NCI-H1436 treated with DMSO at 0.1 percent for 48 hours (cell line): Measurements from ENCODE around the gene FER.
"Not testable (repeated sequence)": the region's sequence is repeated elsewhere in the genome, so short reads cannot be mapped to it uniquely, and the experiment has no call there.

Experiments used
- DNase-seq: peaks from one replicate; lab custom pipeline; 2025; lab: John Stamatoyannopoulos, UW

FER gene

DNA sequence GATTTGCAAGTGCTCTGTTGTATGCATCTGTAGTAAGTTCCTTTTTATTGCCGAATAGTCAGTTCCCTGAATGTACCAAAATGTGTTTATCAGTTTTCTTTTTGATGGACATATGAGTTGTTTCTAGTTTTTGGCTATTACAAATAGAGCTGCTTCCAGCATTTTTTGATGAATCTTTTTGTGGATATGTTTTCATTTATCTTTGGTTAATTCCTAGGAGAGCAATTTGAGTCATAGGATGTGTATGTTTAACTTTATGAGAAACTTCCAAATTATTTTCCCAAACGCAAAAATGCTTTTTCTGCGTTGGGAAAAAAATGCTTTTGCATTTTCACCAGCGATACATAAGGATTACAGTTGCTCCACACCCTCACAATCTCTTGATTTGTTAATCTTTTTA lies 287.7 kb downstream of the FER start:
- DNase-seq: no peak

DNA sequence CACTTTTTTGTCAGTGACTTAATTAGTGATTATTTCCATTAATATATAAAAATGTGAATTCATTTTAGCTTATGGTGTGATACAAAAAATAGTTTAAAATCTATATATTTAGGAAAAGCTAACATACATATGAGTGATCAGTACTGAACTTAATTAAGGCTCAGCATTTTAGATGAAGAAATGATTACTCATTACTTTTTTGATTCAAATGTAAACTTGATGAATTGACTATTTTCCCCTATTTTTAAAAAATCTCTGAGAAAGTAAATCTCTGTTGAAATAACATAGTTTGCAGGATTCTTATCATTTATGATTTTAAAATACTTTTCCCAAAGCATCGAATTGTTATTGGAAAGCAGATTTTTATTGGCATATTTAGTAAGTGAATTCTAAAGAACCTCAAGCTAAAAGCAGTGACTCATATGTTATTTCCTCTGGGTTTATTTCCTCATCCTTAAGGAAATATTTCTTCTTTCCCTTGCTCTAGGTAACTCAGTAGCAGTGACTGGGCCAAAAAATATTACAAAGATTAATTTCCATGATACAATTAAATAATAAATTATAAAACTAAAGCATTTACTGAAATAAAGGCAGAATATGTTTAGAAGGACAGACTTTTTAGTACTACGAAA lies 290.6 kb downstream of the FER start:
- DNase-seq: no peak

DNA sequence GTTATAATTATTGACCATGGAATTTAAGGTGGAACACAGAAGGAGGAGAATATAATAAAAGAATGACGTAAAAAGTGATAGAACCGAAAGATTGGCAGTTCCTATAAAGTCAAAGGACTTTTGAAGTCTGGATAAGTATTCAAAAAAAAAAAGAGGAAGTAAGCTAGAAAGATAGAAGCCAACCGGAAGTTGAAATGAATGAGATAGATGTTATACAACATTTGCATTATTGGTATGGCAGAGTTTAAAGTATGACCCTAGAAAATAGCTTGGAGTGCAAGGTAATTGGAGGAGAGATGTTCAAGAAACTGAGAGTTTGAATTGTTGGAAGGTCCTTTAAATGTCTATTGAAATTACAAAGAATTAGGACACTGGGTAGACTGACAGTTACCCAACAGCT lies 293.6 kb downstream of the FER start:
- no peak for DNase-seq

DNA sequence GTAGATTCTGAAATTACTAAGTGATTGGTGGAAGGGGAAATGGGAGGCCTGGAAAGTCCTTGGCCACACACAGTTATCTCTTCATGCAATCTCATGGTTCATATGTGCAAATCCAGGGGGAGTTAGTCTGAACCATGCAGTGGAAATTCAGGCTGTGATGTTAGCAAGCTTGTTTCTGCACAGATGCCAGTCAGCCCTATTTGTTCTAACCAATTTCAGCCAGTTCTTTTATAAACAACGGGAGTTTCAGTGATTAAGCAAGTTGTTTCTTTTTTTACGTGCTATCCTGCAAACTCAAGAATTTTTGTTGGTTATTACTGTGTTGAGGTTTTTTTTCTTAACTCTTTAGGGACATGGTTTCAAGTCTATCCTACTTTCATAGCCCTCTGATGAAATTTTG lies 298.0 kb downstream of the FER start:
- DNase-seq: no peak

DNA sequence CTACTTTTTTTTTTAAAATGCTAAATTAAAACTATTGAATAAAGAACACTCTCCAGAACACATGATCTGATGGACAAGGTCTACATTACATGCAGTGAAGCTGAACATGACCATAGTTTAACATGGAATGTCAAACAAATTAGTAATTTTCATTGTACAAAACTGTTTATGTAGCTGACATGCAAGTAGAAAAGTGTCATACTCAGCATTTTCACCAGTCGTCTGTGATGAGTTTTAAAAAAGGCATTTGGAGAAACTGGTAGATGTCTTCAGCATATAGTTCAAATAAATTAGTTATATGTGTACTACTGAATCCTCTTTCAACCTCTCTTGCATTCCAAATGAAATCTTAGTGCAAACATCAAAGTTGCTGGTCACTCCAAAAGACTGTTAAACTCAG lies 301.9 kb downstream of the FER start:
- no peak for DNase-seq

DNA sequence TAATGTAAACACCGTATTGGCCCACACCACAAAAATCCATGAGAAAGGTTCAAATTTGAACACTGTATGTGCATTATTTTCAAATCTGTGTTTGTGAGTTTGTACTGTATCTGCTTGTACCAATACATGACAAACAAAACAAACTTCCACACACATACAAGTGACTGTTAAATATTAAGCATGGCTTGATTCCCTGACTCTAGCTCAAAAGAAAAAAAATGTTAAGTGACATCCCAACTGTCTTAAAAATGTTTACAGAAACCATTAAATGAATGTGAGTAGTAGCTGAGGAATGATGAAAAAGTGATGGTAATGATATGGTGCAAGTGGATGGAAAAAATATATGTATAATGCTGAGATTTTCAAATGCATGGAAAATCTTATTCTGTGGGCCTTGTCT lies 302.6 kb downstream of the FER start:
- DNase-seq: not testable (repeated sequence)

DNA sequence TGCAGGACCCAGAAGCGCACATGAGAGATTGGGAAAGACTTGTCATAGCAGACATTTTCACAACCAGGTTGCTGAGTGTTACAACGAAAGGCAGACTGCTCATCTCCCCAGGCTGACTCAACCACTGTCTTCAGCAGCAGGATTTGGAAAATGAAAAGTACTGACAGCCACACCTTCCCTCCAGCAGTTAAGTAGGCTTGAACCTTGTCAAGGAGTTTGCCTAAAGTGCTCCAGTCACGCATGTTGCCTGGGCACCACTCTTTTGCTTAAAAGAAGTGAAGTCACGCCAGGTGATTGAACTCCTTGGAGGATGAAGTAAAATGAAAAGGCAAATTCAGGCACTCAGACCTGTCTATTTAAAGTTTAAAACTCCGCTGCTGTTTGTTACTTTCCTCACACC lies 304.5 kb downstream of the FER start:
- DNase-seq: not testable (repeated sequence)

DNA sequence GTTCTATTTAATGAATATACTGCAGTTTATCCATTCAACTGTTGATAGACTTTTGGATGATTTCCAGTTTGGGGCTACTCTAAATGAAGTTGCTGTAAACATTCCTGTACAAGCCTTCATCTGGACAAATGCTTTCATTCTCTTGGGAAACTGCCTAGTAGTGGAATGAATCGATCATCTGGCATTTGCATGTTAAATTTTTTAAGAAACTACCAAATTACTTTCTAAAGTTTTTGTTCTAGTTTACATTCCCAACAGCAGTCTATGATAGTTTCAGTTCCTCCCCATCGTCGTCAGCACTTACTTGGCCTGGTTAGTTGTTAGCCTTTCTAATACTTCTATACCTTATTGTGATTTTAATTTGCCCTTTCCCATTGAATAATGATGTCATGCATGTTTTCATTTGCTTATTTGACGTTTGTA lies 306.3 kb downstream of the FER start:
- no peak for DNase-seq

DNA sequence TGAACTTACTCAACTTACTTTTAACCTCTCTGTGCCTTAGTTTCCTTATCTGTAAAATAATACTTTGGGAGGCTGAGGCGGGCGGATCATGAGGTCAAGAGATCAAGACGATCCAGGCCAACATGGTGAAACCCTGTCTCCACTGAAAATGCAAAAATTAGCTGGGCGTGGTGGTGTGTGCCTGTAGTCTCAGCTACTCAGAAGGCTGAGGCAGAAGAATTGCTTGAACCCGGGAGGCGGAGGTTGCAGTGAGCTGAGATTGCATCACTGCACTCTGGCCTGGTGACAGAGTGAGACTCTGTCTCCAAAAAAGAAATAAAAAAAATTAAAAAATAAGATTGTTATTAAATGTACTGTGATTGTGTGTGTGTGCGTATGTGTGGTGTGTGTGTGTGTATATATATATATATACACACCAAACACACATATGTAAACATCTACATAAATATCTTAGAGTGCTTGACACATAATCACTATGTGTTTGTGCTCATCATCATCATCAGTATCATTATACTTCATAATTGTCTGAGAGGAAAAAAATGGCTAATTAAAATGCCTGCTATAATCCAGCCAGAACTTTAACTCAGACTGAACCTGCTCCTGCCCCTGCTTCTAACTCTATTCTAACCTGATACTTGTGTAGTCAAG lies 312.8 kb downstream of the FER start:
- no peak for DNase-seq

DNA sequence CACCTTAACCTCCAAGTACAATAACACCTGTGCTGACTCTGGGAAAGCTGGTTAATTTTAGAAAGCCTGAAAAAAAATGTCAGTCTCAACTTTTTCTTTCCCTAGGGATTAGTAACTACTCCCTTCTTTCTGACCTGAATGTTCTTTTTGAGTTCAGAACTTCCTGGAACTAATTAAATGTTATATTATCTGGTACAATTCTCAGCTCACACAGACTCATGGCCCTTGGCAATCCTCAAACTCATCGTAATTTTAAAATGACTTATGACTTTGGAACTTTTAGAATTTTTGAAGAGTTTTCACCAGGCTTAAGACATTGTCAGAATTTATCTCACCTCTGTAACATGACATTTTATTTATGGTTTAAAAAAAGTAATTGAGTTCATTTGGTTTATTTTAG lies 315.0 kb downstream of the FER start:
- no peak for DNase-seq

DNA sequence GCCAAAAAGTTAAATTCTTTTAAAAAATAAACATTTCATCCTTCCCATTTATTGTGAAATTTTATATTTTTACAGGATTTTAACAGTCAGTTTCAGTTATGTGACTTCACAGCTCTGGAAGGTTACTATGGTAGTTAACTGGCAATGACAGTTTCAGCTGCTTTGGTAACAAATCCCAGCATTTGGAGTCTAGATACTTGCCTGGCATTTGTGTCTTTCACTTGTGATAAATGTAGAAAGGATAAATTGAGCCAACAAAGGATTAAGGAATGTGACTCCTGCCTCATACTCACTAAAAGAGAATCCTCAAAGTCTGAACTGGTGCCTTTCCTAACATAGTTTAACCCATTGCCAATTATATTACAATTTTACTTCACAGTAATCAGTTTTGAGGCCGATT lies 315.5 kb downstream of the FER start:
- no peak for DNase-seq

DNA sequence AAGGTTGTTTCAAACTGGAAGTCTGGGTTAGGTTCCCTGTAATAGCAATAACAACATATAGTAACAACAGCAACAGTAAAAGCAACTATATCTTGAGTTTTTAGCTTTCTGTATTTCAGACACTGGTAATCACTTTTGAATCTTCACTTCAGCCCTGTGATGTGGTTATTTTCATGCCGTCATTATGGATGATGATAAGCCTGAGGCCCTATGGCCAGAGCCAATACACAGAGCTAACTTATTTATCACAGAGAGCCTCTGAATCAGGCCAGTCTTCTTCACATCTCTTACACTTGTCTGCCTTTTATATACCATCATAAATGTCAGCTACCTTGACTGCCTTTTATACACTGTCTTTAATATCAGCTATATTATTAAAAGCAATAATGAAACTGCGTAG lies 329.0 kb downstream of the FER start:
- DNase-seq: no peak

DNA sequence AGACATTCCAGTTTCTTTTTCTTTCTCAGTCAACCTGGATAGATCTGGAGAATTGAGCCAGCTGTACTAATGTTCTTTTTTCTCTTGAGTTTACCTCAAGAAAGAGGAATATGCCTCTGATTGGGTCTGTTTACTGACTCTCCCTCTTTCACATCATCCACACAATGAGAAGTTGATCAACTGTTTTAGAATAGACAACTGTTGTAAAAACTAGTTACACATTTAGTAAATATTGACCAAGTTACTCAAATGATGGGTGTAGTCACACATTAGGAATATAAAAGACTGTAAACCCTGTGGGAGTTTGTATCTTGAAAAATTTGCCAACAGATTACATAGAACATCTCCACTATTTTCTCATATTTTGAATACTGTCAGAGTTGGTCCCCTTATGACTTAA lies 330.8 kb downstream of the FER start:
- DNase-seq: no peak

DNA sequence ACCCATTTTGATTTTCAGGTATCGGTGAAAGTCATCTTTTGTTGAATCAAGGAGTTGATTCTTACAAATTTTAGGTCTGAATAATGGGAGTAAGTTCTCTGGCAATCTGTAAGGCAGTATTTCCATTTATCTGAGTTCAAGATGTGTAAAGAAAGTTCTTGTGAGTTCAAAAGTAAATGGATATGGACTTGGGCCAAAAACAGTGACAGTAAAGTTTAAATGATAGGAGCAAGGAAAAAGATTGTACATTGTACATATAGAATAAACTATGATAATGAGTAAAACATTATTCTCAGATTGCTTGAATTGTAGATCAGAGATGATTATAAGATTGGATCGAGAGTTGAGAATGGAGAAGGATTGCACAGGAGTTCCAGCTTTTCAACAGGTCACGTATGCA lies 332.8 kb downstream of the FER start:
- DNase-seq: no peak

DNA sequence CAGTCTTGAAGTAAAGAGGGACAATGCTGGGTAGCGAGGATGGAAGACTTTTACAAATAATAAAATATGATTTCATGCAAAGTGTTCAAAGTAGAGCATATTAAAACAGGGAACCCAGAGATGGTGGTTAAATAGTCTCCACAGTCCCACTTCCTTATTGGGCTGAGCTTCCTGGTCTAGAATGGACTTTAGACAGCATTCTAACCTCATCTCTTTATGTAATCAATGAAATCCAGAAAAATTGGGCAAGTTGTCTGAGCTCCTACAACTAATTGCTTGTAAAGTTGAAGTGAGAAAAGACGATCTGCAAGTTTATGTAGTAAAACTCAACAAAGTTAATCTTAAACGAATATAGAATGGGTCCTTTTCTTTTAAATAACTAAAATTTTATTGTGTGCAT lies 333.2 kb downstream of the FER start:
- DNase-seq: no peak

DNA sequence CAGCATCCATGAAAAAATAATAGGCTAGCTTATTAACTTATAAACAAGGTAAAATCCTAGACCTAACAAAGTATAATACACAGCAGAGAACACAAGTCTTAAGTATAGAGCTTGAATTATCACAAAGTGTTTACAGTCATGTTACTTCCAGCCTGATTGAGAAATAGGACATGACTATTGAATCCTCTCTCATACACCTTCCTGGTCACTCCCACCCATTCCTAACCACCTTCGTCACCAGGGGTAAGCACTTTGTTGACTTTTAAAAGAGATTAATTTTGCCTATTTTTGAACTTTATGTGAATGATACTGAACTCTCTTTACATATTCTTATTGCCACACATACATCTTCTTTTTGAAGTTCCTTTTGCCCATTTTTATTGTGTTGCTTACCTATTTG lies 336.2 kb downstream of the FER start:
- DNase-seq: no peak

DNA sequence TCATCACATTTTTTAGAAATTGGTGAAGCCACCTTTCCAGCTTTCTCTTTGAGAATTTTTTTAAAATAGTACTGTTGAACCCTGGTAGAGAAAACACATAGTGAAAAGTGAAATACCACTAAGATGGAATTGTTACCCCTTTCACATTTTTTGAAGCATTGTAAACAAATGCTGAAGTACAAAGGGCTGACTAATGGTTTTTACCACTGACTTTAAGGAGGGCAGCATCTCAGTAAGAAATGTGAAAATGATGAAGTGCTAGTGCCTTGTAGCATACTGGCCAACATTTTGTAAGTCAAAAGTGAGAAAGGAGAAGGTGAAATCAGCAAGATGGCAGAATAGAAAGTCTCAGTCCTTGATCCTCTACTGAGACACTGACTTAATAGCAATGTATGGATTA lies 341.5 kb downstream of the FER start:
- no peak for DNase-seq

DNA sequence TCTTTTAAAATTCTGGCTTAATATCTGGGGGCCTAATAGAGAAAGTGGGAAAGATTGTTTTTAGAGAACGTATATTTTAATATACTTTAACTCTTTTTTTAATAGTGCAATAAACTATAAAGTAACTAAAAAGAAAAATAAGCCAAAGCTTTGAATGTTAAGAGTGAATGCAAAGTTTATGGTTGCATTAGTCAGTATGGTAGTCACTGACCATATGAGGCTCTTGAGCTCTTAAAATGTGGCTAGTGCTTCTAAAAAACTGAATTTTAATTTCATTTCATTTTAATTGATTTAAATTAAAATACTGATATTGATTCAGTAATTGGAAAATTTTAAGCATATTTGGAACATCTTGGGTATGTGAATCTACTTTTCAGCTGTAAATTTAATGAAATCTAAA lies 351.4 kb downstream of the FER start:
- no peak for DNase-seq

DNA sequence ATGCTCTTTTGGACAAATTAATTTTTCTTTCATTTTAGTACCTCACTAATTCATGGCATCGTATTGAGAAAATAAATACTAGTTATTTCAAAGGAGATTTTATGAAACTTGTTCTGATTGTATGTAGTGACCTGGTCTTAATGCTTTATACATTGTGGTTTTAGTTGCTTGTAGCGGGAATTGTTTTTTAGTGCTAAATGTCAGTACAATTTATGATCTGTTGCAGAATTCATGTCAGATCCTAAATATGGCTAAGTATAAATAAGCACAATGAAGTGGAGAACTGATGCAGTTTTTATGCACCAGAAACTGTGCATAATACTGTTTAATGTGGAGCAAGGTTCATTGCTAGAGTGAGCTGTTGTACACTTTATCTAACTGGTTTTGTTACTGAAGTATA lies 353.3 kb downstream of the FER start:
- DNase-seq: no peak

DNA sequence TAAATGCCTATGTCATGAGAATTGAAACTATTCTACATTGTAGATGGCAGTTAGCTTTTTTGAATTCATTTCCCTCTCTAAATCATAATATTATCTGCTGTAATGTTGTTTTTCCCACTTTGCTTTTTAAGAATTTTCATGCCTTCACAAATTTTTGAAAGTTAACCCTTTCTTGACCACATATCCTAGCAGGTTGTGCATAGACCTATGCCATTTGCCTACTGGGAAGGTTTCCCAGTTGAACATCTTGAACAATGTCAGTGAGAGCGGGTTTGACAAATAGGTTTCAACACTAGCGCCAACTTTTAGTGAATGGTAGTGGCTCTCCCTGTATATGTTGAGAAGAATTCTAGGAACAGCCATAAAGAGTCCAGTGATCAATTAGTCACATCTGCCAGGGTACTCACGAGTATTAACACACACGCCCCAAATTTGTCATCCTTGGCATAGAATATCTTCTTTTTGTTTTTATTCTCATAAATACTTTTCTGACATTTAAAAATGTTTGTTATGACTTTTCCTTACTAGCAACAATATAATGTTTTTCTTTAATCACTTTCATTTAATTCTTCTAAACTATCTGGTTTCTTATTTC lies 354.5 kb downstream of the FER start:
- DNase-seq: no peak

DNA sequence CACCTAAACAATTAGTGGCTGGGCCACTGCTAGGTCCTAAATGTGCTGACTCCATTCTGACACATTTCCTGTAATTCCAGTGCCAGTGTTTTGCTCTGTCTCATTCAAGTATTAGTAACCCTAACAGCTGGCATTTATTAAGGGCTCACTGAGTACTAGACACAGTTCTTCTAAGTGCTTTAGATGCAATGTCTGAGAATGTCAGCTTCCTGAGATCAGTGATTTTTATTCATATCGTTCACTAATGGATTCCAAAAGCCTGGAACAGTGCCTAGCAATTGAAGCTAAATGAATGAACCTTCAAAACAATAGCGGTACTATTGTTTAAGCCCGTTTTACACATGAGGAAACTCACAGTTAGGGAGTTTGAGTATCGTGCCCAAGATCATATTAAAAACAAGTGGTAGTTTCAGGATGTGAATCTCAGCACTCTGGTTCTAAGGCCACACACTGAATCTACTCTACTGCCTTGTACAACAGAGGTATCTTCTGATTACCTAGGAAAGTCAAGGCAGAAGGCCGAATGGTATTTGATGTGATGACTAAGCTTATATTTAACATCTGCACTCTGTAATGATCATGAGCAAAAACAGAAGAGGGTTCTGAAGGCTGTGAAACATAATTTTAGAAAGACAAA lies 358.1 kb downstream of the FER start:
- DNase-seq: no peak

DNA sequence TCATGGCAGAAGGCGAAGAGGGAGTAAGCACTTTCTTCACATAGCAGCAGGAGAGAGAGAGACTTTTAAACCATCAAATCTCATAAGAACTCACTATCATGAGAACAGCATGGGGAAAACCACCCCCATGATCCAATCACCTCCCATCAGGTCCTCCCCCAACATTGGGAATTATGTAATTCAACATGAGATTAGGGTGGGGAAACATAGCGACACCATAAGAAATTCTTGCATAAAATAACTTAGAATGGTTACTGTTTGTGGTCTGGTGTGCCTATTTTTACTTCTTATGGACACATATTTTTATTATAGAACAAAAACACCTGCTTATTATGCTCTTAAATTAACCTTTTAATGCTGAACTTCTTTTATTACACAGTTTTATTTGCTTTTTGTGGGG lies 364.0 kb downstream of the FER start:
- DNase-seq: no peak

DNA sequence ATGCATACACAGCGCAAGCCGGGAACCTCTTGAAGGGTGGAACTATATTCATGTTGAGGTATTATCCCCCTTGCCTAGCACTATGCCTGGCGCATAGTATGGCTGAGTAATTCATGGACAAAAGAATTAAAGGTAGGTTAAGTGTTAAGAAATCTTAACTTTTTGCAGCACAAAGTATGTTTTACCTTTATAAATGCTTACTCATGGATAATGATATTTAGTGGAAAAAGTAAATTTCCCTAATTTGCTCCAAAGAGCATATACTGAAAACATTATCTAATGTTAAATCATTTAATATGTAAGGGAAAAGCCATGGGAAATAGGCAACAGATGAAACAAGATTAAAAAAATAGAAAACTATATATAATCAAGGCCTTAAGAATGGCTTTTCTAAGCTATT lies 365.9 kb downstream of the FER start:
- no peak for DNase-seq
